Measurements from ENCODE around the gene CHP2.
"Not testable (repeated sequence)": the region's sequence is repeated elsewhere in the genome, so short reads cannot be mapped to it uniquely, and the experiment has no call there.

CHP2 gene

DNA sequence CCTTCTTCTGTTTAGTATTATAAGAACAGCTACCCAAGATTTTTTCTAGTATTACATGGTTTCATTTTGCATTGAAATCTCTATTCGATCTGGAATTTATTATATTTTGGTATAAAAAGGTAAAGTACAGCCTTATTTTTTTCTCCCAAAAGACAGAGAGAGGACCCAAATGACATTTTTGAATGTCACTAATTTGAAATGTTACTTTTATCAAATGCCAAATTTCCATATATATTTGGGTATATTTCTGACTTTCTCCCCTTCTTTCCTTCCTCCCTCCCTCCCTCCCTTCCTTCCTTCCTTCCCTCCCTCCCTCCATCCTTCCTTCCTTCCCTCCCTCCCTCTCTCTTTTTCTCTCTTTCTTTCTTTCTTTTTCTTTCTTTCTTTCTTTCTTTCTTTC lies 6.2 kb upstream of the CHP2 start:
- DNase-seq, result no peak

DNA sequence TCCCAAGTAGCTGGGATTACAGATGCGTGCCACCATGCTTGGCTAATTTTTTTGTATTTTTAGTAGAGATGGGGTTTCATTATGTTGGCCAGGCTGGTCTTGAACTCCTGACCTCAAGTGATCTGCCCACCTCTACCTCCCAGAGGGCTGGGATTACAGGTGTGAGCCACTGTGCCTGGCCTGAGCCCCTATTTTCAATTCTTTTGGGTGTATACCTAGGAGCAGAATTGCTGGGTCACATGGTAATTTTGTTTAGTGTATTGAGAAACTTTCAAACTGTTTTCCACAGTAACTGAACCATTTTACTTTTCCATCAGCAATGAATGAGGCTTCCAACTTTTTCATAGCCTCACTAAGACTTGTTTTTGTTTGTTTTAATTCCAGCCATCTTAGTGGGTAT lies 3.8 kb upstream of the CHP2 start:
- DNase-seq, result not testable (repeated sequence)

DNA sequence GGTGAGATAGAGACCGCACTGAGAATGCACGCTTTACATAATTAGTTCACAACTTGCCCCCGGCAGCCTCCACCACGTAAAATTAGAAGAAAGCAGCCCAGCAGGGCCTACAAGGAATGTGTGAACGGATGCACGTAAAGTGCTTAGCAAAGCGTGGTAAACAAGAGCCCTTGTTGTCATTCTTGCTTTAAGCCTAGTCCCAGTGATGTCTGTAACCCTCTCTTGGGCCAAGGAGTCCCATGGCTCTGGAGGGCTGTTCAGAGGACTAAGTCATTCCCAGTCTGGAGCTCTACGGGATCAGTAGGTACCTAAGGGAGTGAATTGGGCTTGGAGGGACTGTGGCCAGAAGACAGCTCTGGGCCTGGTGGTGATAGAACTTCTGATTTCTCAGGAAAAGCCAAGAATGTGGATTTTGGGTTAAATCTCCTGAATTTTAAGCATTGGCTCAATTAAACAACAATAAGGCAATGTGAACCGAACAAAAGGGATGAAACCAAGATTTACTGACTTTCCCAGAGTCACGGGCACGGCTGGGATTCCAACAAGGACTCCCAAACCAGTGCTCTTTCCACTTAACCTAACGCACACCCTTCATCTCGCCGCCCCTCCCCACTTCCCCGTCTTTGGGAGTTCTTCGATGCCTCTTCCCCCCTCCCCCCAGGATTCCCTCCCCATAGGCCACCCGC lies 775 bp upstream of the CHP2 start:
- DNase-seq, result no peak

DNA sequence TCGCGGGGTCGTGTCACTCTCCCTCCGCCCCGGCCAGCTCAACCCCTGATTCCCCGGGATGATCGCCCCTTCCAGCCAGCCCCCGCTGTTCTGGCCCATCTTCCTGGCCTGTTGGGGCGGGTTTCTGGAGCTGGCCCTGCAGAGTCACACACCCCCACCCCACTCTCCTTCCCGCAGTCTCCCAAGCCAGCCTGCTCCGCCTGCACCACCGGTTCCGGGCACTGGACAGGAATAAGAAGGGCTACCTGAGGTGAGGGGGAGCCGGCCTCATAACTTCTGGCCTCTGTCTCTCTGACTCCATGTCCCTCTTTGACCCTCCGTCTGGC lies 621 bp downstream of the CHP2 start:
- DNase-seq, result no peak

DNA sequence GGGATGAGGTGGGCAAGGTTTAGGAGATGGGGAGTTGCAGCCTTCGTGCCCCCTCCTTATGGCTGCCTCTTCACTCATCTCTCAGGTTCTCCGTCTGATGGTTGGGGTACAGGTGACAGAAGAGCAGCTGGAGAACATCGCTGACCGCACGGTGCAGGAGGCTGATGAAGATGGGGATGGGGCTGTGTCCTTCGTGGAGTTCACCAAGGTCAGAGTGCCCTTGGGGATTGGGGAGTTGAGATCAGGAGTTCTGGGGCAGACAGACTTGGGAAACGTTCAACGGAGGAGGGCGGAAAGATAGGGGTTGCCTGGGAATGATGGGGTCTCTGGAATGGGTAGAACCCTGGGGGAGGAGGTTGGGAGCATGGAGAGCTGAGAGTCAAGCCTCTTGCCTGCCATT lies 2.3 kb downstream of the CHP2 start:
- no peak for DNase-seq

DNA sequence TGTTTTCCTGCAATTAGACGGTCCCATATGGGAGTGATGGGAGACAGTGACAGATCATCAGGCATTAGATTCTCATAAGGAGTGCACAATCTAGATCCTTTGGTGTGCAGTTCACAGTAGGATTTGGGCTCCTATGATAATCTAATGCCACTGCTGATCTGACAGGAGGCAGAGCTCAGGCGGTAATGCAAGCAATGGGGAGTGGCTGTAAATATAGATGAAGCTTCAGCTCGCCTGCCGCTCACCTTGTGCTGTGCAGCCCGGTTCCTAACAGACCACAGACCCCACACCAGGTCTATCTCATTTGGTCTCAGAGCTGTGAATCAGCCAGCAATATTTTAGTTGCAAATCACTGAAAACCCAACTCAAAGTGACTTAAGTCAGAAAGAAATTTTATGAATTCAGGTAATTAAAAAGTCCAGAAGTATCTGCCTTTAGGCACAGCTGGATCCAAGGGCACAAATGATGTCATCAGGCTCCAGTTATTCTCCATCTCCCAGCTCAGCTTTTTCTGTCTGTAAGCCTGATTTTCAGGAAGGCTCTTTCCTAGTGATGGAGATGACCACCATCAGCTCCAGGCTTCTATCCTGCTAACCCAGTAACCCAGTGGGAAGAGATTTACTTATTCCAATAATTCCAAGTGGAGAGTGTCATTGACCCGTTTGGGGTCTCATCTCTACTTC lies 3.3 kb downstream of the CHP2 start:
- no peak for DNase-seq

DNA sequence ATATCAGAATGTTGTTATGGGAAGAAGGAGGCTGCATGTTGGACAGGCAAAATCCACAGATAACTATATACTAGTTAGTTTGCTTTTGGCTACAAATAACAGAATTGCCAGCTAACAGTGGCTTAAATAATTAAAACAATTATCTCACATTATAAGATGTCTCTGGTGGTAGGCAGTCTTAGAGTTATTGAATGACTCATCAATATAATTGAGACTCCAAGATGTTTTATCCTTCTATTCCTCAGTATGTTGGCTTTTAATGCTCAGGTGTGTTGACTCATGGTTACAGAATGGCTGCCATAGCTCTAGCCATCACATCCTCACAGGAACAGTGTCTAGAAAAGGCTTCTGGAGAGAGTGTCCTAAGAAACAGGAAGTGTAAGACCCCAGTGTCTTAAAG lies 11.1 kb downstream of the CHP2 start:
- DNase-seq, result no peak

DNA sequence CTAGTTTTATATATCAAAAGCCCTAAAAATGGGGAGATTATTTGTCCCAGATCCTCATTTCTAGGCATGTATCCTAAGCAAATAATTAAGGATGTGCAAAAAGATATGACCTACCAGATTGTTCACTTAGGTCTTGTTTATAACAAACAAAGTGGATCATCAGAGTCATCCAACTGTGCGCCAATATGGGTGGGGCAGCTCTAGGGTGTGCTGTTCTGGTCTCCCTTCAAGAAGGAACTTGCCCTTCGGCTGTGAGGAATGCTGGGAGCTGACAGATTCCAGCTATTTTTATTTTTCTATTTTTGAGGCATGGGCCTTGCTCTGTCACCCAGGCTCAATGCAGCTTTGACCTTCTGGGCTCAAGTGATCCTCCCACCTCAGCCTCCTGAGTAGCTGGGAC lies 13.8 kb downstream of the CHP2 start:
- DNase-seq, result no peak

DNA sequence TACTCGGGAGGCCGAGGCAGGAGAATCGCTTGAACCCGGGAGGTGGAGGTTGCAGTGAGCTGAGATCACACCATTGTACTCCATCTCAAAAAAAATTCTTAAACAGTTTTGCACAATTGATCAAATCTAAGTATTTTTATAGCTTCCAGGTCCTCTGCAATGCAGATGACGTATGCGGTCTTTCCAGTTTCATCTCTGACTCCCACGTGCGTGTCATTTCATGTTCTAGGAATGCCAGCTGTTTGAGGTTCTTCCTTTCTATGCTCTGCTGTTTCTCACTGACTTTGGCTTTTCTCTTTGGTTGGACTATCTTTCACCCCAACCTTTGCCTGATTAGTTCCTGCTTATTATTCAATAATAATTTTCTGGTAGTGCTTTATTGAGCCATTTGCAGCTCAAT lies 16.2 kb downstream of the CHP2 start:
- no peak for DNase-seq

DNA sequence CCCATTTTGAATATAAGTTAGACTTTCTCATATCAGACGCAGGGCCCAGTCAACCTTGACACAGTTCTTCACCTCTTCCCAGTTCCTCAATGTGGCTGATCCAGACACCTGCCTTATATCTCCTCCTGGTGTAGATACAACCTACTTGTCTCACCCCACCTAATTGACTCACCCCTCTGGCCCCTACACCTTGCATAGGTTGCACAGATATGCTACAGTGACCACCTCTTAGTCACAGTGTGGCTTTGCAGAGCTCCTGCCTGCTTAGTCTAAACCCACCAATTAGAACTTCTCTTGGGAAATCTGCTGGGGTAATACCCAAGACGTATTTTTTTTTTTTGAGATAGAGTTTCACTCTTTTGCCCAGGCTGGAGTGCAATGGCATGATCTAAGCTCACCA lies 16.8 kb downstream of the CHP2 start:
- no peak for DNase-seq

DNA sequence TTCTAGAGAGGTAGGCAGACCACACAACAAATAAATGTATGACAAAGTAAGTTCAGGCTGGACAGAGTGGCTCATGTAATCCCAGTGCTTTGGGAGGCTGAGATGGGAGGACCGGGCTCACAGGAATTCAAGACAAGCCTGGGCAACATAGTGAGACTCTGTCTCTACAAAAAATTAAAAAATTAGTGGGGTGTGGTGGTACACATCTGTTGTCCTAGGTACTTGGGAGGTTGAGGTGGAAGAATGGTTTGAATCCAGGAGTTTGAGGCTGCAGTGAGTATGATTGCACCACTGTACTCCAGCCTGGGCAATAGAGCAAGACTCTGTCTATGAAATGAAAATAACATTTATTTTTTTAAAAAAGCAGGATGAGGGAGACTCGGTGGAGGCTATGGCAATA lies 18.5 kb downstream of the CHP2 start:
- DNase-seq, result no peak

DNA sequence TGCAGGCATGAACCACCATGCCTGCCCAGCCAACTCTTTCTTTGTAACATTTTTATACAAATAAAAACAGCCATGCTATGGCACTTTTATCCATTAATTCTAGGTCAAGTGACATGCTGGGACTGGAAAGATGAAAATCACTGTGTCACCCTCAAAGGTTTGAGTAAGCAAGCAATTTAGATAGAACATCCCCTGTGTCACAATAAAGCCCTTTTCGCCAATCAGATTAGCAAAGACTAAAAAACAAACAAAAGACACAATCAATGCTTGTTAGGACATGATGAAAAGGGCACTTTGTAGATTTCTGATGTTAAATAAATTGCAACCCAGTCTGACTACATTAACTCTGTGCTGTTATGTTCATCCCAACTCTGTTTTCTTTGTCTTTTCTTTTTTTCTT lies 26.4 kb downstream of the CHP2 start:
- DNase-seq, result no peak

DNA sequence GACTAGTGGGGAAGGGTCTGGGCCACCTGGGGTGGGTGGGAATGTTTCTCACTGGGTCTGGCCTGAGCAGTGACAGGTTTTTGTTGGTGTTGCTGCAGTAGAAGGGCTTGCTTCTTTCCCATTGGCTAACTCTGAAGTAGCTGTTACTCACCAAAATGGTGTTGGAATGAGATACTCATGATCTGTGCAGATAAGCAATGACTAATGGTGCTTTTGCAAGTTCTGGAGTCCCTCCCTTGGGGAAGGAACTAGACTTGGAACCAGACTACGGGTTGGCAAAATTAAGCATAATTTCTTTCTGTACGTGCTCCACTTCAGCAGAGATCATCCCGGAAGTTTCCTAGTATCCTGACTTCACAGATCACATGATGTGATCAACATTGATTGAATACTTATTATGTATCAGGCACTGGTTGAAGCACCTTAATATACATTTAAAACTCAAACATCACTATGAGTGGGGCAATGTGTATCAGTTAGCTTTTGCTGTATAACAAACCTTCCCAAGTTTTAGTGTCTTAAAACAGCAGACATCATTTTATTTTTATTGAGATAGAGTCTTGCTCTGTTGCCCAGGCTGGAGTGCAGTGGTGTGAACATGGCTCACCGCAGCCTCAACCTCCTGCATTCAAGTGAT lies 30.1 kb downstream of the CHP2 start:
- DNase-seq, result no peak

DNA sequence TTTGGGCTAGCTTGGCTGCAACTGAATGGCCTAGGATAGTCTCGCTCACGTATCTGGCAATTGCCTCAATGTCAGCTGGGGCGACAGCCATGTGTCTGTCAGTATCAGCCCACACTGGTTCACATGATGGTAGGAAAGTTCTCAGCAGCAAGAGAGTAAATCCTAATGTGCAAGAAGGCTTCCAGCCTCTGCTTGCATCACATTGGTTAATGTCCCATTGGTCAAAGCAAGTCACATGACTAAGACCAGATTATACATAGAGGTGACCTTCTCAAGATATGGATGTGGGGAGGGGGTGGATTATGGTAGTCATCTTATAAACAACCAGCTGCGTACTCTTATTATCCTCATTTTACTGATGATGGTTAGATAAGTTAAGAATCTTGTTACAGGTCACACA lies 31.0 kb downstream of the CHP2 start:
- no peak for DNase-seq

DNA sequence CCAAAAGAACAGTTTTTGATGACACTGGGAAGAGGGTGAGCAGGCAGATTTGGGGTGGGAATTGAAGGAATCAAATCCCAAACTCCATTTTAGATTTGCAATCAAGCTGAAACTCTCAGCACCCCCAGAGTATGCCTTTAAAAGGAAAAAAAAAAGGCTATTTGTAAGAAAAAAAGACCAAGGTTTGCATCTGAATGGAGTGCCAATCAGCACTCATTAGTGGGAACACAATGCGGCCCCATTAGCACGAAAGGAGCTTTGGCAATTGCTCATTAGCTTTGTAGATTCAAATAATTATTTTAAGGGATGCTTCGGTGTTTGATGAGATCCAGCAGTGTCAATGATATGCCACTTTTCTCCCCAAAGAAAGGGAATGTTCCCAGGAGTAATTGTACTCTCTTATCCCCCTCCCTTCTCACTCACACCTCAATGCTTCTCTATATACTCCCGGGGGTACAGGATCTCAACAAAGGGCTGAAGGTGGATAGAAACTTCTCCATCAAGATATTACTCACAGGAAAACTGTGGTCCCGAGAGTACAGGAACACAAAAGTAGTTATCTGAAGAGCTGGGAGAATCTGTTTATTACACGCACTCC lies 32.2 kb downstream of the CHP2 start:
- no peak for DNase-seq

DNA sequence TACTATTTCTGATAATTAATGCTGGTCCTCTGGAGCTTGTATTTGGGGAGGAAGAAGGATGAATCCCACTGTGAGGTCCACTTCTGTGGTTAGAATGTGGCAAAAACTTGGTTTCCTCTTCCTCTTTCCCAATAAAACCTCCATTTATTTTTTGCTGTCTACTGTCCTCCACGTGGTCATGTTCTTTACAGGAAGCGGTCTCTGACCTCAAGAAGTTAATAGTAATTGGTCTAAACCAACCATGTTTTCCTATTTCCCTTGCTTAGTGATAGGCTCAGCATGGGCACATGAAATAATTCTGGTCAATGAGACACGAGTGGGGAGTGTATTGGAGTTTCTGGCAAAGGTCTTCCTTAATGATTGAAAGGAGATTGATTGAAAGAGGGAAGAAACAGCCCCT lies 33.9 kb downstream of the CHP2 start:
- no peak for DNase-seq

DNA sequence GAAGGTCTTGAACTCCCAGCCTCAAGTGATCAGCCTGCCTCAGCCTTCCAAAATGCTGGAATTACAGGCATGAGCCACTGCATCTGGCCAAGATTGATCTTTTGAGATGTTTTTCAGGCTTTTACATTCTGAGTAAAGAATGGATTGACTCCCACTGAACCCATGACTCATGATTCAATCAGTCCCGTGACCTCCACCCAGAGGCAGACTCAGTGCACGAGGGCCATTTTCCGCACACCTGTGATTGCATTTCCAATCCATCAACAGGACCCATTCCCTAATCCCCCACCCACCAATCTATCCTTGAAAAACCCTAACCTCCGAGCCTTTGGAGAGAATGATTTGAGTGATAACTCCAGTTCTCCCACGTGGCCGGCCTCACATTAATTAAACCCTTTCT lies 40.6 kb downstream of the CHP2 start:
- no peak for DNase-seq

DNA sequence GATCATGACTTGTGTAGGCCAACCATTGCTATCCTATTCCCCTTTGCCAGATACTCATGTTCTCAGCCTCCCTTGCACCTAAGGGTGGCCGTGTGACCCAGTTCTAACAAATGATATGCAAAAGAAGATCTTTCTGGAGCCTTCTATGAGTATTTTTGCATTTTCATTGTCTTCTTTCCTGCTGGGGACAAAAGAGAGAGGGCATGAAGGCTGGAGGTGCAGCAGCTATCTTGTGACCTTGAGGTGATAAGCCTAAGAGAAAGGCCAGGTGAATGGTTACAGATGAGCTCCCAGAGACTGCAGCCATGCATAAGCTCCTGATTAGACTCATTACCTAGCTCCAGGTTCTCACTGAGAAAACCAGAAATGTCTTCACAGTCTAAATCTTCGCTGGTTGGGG lies 42.1 kb downstream of the CHP2 start:
- no peak for DNase-seq

DNA sequence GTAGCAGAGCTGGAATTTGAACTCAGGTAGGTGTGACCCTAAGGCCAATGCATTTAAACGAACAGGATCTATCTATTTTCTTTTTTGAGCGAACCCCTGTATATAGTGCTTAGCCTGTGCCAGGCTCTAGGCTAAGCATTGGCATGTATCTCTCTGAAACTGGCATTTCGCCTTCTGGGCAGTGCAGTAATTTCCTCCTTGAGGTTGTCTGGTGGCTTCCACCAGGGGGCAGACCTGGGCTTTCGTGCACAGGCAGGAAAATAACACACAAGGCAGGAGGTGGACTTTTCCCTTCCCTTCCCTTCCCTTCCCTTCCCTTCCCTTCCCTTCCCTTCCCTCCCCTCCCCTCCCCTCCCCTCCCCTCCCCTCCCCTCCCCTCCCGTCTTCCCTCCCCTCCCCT lies 46.6 kb downstream of the CHP2 start:
- peak; percentile 83 for DNase-seq

DNA sequence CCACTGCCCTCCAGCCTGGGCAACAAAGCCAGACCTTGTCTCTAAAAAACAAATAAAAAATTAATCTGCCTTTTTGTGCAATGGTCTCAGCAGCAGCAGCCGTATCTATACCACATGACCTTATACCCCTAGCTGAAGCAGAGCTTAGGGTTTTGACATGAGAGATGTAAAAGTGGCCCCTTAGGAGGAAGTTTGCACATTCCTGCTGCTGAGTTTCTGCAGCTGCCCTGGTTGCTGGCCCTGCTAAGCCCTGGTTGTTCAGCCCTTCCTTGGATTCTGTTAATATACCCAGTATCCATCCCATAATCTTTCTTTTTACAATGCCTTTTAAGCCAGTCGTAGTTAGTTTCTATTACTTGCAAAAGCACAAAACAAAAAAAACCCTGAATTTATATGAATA lies 48.0 kb downstream of the CHP2 start:
- DNase-seq, result no peak

DNA sequence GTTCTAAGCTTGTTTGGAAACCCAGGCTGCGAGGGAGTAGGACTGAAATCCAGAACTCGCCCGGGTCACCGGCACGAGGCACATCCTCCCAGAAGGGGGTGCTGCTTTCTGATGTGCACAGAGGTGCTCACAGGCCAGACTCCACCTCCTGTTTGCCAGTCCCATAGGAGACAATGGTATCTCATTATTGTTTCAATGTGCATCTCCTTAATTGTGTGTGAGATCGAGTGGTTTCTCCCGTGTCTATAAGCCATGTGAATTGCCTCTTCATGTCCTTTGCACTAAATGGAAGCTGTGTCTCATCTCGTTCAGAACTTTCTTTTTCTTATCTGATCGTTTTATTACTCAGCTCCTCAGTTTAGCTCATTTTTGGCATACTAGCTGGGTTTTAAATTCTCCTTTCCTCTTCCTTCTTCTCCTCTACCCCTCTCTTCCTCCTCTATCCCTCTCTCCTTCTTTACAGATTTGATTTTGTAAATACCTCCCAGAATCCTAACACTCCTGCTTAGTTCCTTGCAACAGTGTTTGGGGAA lies 48.8 kb downstream of the CHP2 start:
- peak; percentile 70 for DNase-seq

DNA sequence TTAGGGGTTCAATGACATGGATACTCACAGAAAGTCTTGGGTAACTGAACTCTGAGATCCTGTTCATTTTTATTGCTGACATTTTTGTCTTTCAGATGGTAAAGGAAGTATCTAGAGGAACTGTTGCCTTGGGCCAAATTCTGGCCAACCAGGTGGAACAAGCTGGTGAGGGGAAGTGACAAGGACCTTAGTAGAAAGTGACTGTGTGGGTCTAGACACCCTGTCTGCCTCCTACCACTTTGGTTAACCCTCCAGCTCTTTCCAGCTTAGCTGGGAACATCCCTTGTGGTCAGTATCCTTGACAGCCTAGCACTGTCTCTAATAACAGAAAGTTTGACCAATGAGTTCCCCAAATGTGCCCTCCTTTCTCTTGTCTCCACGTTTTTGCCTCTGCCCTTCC lies 52.2 kb downstream of the CHP2 start:
- no peak for DNase-seq

Data from activated gamma-delta T cell treated with Interleukin-2 at 50 U/mL for 16 hours (primary cell).